HCT116 (cell line): ENCODE data around the gene SMG9. TPM values are rescaled to one million over a fixed set of nuclear protein-coding genes. Genes with fewer than 3 reads are reported as not detected.

Experiments used
- ATAC-seq: fragments of 200-7000 bp; cut with Tn5 transposase; 2 replicates; pipeline ENCODE4 v1.9.1; 2020; ENCODE audit warnings: mild to moderate bottlenecking, moderate library complexity
- BruUV-seq: library from RNA; stranded (reverse); fragments of 400-500 nt; replicated peaks from 2 replicates; lab custom pipeline; 2021; lab: Mats Ljungman, UMichigan
- CTCF ChIA-PET: fragments of 300-600 bp; sonication (Branson Sonifier 250); formaldehyde crosslinking; loops from one replicate; lab custom pipeline; 2021; ENCODE audit warnings: antibody characterized with exemption; lab: Charles Lee
- POLR2A ChIA-PET: fragments of 300-600, 350-600 bp; sonication (Branson Sonifier 250); formaldehyde crosslinking; loops from one replicate; lab custom pipeline; 2021; ENCODE audit warnings: antibody characterized with exemption; lab: Charles Lee
- RAD21 ChIA-PET, 2 experiments: fragments of 300-600 bp; sonication (Branson Sonifier 250); formaldehyde crosslinking; loops; one replicate each; lab custom pipeline; 2023; ENCODE audit warnings: low total read pairs in 2 of 2; ENCODE audit not compliant: uncharacterized antibody in 2 of 2, unreplicated experiment in 2 of 2, low non-redundant PET in 1 of 2; lab: Charles Lee
- DNase-seq: peaks from one replicate; pipeline ENCODE4 v3.0.0-alpha.2; 2010; ENCODE audit warnings: low read depth, low spot score
- H2AFZ ChIP-seq: fragments of 200-600 bp; shearing (Covaris generic), sonication (generic); 2 replicates; pipeline ENCODE4 v1.6.1; 2017; ENCODE audit warnings: low read depth, mixed run types, mixed read lengths, antibody characterized with exemption, low read length; ENCODE audit not compliant: poor library complexity, severe bottlenecking
- H3K27ac ChIP-seq: 2 replicates; pipeline ENCODE4 v1.5.1; 2012; ENCODE audit warnings: low read depth, low read length
- H3K27me3 ChIP-seq: fragments of 200-600 bp; sonication (generic); 2 replicates; pipeline ENCODE4 v1.6.1; 2016; ENCODE audit warnings: mixed run types, low read length, mixed read lengths; ENCODE audit not compliant: insufficient read depth
- H3K36me3 ChIP-seq, 2 experiments: fragments of 200-500 bp in 1 of 2; fragments of 200-600 bp in 1 of 2; sonication (Bioruptor generic) in 1 of 2; sonication (generic) in 1 of 2; 2 replicates each; pipeline versions ENCODE4 v1.5.1 to v1.6.1; 2014 to 2016; ENCODE audit warnings: low read length in 2 of 2, inconsistent platforms in 1 of 2, mixed read lengths in 1 of 2, mixed run types in 1 of 2; ENCODE audit not compliant: insufficient read depth in 2 of 2, control insufficient read depth in 1 of 2
- H3K4me1 ChIP-seq, 2 experiments: fragments of 200-600 bp in 1 of 2; sonication (generic) in 1 of 2; 2 replicates each; pipeline versions ENCODE4 v1.5.1 to v1.6.1; 2012 to 2017; ENCODE audit warnings: low read length in 2 of 2, inconsistent platforms in 1 of 2, mild to moderate bottlenecking in 1 of 2, mixed read lengths in 1 of 2, mixed run types in 1 of 2, moderate library complexity in 1 of 2; ENCODE audit not compliant: insufficient read depth in 2 of 2, control insufficient read depth in 1 of 2
- H3K4me2 ChIP-seq: fragments of 200-600 bp; sonication (generic); 2 replicates; pipeline ENCODE4 v1.6.1; 2017; ENCODE audit warnings: mixed run types, low read length, mixed read lengths
- H3K4me3 ChIP-seq, 2 experiments: fragments of 200-600 bp in 1 of 2; sonication (generic) in 1 of 2; replicated peaks in 1 of 2; 2 replicates each; pipeline ENCODE4 v1.5.1; 2011 to 2016; ENCODE audit warnings: low read length in 2 of 2, control low read depth in 1 of 2, low read depth in 1 of 2, mild to moderate bottlenecking in 1 of 2, mixed read lengths in 1 of 2, mixed run types in 1 of 2
- H3K79me2 ChIP-seq: fragments of 200-600 bp; sonication (generic); 2 replicates; pipeline ENCODE4 v1.6.1; 2017; ENCODE audit warnings: mild to moderate bottlenecking, mixed run types, low read length, moderate library complexity, mixed read lengths; ENCODE audit not compliant: insufficient read depth
- H3K9ac ChIP-seq: fragments of 200-600 bp; sonication (generic); 2 replicates; pipeline ENCODE4 v1.6.1; 2016; ENCODE audit warnings: low read length, mixed read lengths
- H3K9me2 ChIP-seq: fragments of 200-600 bp; sonication (generic), shearing (Covaris generic); 2 replicates; pipeline ENCODE4 v1.6.1; 2017; ENCODE audit warnings: mixed run types, mild to moderate bottlenecking, moderate library complexity; ENCODE audit not compliant: insufficient read depth
- H3K9me3 ChIP-seq, 2 experiments: fragments of 200-500 bp in 1 of 2; fragments of 200-600 bp in 1 of 2; sonication (Bioruptor generic) in 1 of 2; sonication (generic) in 1 of 2; 2 replicates each; pipeline ENCODE4 v1.6.1; 2014 to 2017; ENCODE audit warnings: low read length in 2 of 2, mixed read lengths in 2 of 2, inconsistent platforms in 1 of 2, low read depth in 1 of 2, mild to moderate bottlenecking in 1 of 2, mixed run types in 1 of 2, moderate library complexity in 1 of 2; ENCODE audit not compliant: control insufficient read depth in 1 of 2, insufficient read depth in 1 of 2
- H4K20me1 ChIP-seq: fragments of 200-600 bp; sonication (generic), shearing (Covaris generic); 2 replicates; pipeline ENCODE4 v1.6.1; 2017; ENCODE audit warnings: mixed run types, mild to moderate bottlenecking, moderate library complexity; ENCODE audit not compliant: insufficient read depth
- CBX3 ChIP-seq: IDR thresholded peaks from 2 replicates; pipeline ENCODE4 v1.6.1; 2012; ENCODE audit warnings: low read depth
- CTCF ChIP-seq, 3 experiments: fragments of 200-600 bp in 1 of 3; sonication (generic) in 1 of 3; IDR thresholded peaks in 2 of 3; conservative IDR thresholded peaks in 1 of 3; 2 replicates each; pipeline ENCODE4 v1.5.1; 2012 to 2017; ENCODE audit warnings: low read depth in 2 of 3, low read length in 2 of 3, antibody characterized with exemption in 1 of 3, borderline replicate concordance in 1 of 3, control low read depth in 1 of 3, mild to moderate bottlenecking in 1 of 3, mixed read lengths in 1 of 3, mixed run types in 1 of 3, moderate library complexity in 1 of 3; ENCODE audit not compliant: insufficient read depth in 1 of 3
- EGR1 ChIP-seq: IDR thresholded peaks from 2 replicates; pipeline ENCODE4 v1.6.1; 2012; ENCODE audit warnings: low read depth
- EZH2 ChIP-seq: fragments of 200-600 bp; sonication (generic); IDR thresholded peaks from 2 replicates; pipeline ENCODE4 v1.6.1; 2017; ENCODE audit warnings: antibody characterized with exemption, mixed run types
- FOSL1 ChIP-seq: IDR thresholded peaks from 2 replicates; pipeline ENCODE4 v1.6.1; 2012; ENCODE audit warnings: low read depth
- JUND ChIP-seq: IDR thresholded peaks from 2 replicates; pipeline ENCODE4 v1.6.1; 2012
- POLR2A ChIP-seq: IDR thresholded peaks from 2 replicates; pipeline ENCODE4 v1.7.0; 2011; ENCODE audit warnings: borderline replicate concordance; ENCODE audit not compliant: insufficient read depth, insufficient read length; ENCODE audit errors: extremely low read depth
- POLR2AphosphoS5 ChIP-seq: IDR thresholded peaks from 2 replicates; pipeline ENCODE4 v1.6.1; 2011; ENCODE audit warnings: mild to moderate bottlenecking, low read depth, low read length, moderate library complexity
- RAD21 ChIP-seq: IDR thresholded peaks from 2 replicates; pipeline ENCODE4 v1.6.1; 2012; ENCODE audit warnings: low read depth, mild to moderate bottlenecking
- REST ChIP-seq: IDR thresholded peaks from 2 replicates; pipeline ENCODE4 v1.6.1; 2012; ENCODE audit warnings: low read depth
- SIN3A ChIP-seq: IDR thresholded peaks from 2 replicates; pipeline ENCODE4 v1.6.1; 2012; ENCODE audit warnings: low read depth
- SP1 ChIP-seq: IDR thresholded peaks from 2 replicates; pipeline ENCODE4 v1.6.1; 2012; ENCODE audit warnings: low read depth
- SRF ChIP-seq: IDR thresholded peaks from 2 replicates; pipeline ENCODE4 v1.6.1; 2012; ENCODE audit warnings: low read depth
- TCF7L2 ChIP-seq: IDR thresholded peaks from 2 replicates; pipeline ENCODE4 v1.7.0; 2011; ENCODE audit warnings: borderline replicate concordance, inconsistent platforms; ENCODE audit not compliant: insufficient read depth, insufficient read length; ENCODE audit errors: extremely low read depth
- YY1 ChIP-seq: IDR thresholded peaks from 2 replicates; pipeline ENCODE4 v1.6.1; 2011; ENCODE audit warnings: low read length, low read depth, moderate library complexity, mild to moderate bottlenecking; ENCODE audit not compliant: insufficient replicate concordance; ENCODE audit errors: extremely low read depth
- ZFX ChIP-seq: fragments of 450-650 bp; IDR thresholded peaks from 2 replicates; pipeline ENCODE4 v1.6.1; 2017
- ZNF274 ChIP-seq: fragments of 200-500 bp; sonication (Bioruptor generic); IDR thresholded peaks from 2 replicates; pipeline ENCODE4 v1.6.1; 2014; ENCODE audit warnings: mild to moderate bottlenecking, low read depth, low read length, inconsistent platforms
- intact Hi-C: fragments of 100-400 bp; cut with micrococcal nuclease; formaldehyde crosslinking; loops from 2 replicates; pipeline ENCODE4 v1.10.0; 2022
- total RNA-seq: library from RNA; stranded (reverse); gene quantifications from one replicate; pipeline ENCODE4 v1.2.1, GENCODE V29; 2021; ENCODE audit not compliant: unreplicated experiment

Gene SMG9
- total RNA-seq, 1 experiment from 2014 or later, result 80.2 TPM

GRCh38 chr19:43729919-43730318 is 24.8 kb downstream of the SMG9 start:
- Histone ChIP-seq H3K9ac (no peak overlapping the region), H3K27me3 (no peaks in the 10 kb centered on the region), H3K4me2 (no peak overlapping the region), H3K27ac (no peak overlapping the region), H2AFZ (no peak overlapping the region), H3K9me2 (no peaks in the 10 kb centered on the region), H3K79me2 (no peaks in the 10 kb centered on the region), H3K4me3 (no peak overlapping the region), H3K9me3 (no peaks in the 10 kb centered on the region), H3K36me3 (peaks cover 30 to 46% of the 10 kb centered on the region in 2 experiments; a peak in 3 of 4 replicates), H3K4me1 (no peaks in the 10 kb centered on the region), H4K20me1 (no peaks in the 10 kb centered on the region)
- no peak for DNase-seq
- intact Hi-C loops, result no loop called here
- ChIA-PET POLR2A (no interaction called here), CTCF (no interaction called here), RAD21 (no interaction called here)
- BruUV-seq, result no TSS peak
- no peak for ATAC-seq
- no peak for TF ChIP-seq YY1
- no peak for TF ChIP-seq JUND
- TF ChIP-seq TCF7L2, result no peak
- no peak for TF ChIP-seq POLR2A
- TF ChIP-seq SIN3A, result no peak
- no peak for TF ChIP-seq EZH2
- no peak for TF ChIP-seq CBX3
- no peak for TF ChIP-seq RAD21
- no peak for TF ChIP-seq FOSL1
- TF ChIP-seq SRF, result no peak
- no peak for TF ChIP-seq ZFX
- no peak for TF ChIP-seq CTCF (IDR thresholded peaks at IDR 0.05 in 2 of 3, conservative IDR thresholded peaks at IDR 0.05 in 1 of 3; ENCODE audit: borderline replicate concordance in 1 of 3, insufficient read depth in 1 of 3, low read depth in 2 of 3, low read length in 2 of 3)
- TF ChIP-seq POLR2AphosphoS5, result no peak
- no peak for TF ChIP-seq EGR1
- TF ChIP-seq ZNF274, result no peak
- no peak for TF ChIP-seq REST
- TF ChIP-seq SP1, result no peak
